GM23338 (cell line): Measurements from ENCODE around the gene IMPDH1. TPM values are rescaled to one million over a fixed set of nuclear protein-coding genes. Genes with fewer than 3 reads are reported as not detected.
A peak's percentile ranks its signal among the peaks of the same experiment; 100 is the strongest.

Source experiments
- ATAC-seq: fragments of 200-7000 bp; cut with Tn5 transposase; 3 replicates; pipeline ENCODE4 v1.9.1; 2020
- DNase-seq: peaks from one replicate; pipeline ENCODE4 v3.0.0-alpha.2; 2015; ENCODE audit warnings: low spot score
- H2AFZ ChIP-seq: fragments of 200-600 bp; sonication (generic); 2 replicates; pipeline ENCODE4 v1.8.0; 2016; ENCODE audit warnings: antibody characterized with exemption, mild to moderate bottlenecking, moderate library complexity
- H3F3A ChIP-seq: fragments of 200-600 bp; sonication (generic); replicated peaks from 2 replicates; pipeline ENCODE4 v1.8.0; 2017; ENCODE audit warnings: antibody characterized with exemption, mixed run types, low read depth
- H3K27ac ChIP-seq: fragments of 200-600 bp; sonication (generic); 2 replicates; pipeline ENCODE4 v1.6.1; 2016; ENCODE audit warnings: low read depth
- H3K27me3 ChIP-seq: fragments of 200-600 bp; sonication (generic); 2 replicates; pipeline ENCODE4 v1.8.0; 2016; ENCODE audit warnings: mild to moderate bottlenecking, mixed run types, moderate library complexity; ENCODE audit not compliant: insufficient read depth
- H3K36me3 ChIP-seq: fragments of 200-600 bp; sonication (generic); 2 replicates; pipeline ENCODE4 v1.8.0; 2016; ENCODE audit warnings: mild to moderate bottlenecking; ENCODE audit not compliant: insufficient read depth
- H3K4me1 ChIP-seq: fragments of 200-600 bp; sonication (generic); 2 replicates; pipeline ENCODE4 v1.8.0; 2016; ENCODE audit warnings: mild to moderate bottlenecking, moderate library complexity; ENCODE audit not compliant: insufficient read depth
- H3K4me2 ChIP-seq: fragments of 200-600 bp; sonication (generic); 2 replicates; pipeline ENCODE4 v1.7.1; 2017; ENCODE audit warnings: mixed run types
- H3K4me3 ChIP-seq: fragments of 200-600 bp; sonication (generic); 2 replicates; pipeline ENCODE4 v1.6.1; 2016; ENCODE audit warnings: mixed run types
- H3K79me2 ChIP-seq: fragments of 200-600 bp; sonication (generic); replicated peaks from 2 replicates; pipeline ENCODE4 v1.8.0; 2017; ENCODE audit warnings: mild to moderate bottlenecking; ENCODE audit not compliant: insufficient read depth
- H3K9me2 ChIP-seq: fragments of 200-600 bp; sonication (generic); 2 replicates; pipeline ENCODE4 v1.8.0; 2017; ENCODE audit not compliant: insufficient read depth
- H4K20me1 ChIP-seq: fragments of 200-600 bp; sonication (generic); replicated peaks from 2 replicates; pipeline ENCODE4 v1.8.0; 2017; ENCODE audit warnings: mild to moderate bottlenecking; ENCODE audit not compliant: insufficient read depth
- H3K27ac Mint-ChIP-seq: 2 replicates; pipeline ENCODE4 v1.8.0; 2020; ENCODE audit warnings: inconsistent platforms, mild to moderate bottlenecking, moderate library complexity, mixed read lengths
- H3K27me3 Mint-ChIP-seq: 3 replicates; pipeline ENCODE4 v1.8.0; 2022; ENCODE audit warnings: low read depth, mild to moderate bottlenecking, moderate library complexity, mixed read lengths, inconsistent platforms; ENCODE audit not compliant: insufficient read depth, poor library complexity
- H3K36me3 Mint-ChIP-seq: 3 replicates; pipeline ENCODE4 v1.8.0; 2021; ENCODE audit warnings: low read depth, mild to moderate bottlenecking, inconsistent platforms, moderate library complexity, mixed read lengths
- H3K4me1 Mint-ChIP-seq: 3 replicates; pipeline ENCODE4 v1.8.0; 2020; ENCODE audit warnings: mild to moderate bottlenecking, inconsistent platforms, mixed read lengths
- H3K4me3 Mint-ChIP-seq: 3 replicates; pipeline ENCODE4 v1.8.0; 2021; ENCODE audit warnings: moderate library complexity, mild to moderate bottlenecking, inconsistent platforms, mixed read lengths
- H3K9me3 Mint-ChIP-seq: 3 replicates; pipeline ENCODE4 v1.8.0; 2020; ENCODE audit warnings: moderate library complexity, mild to moderate bottlenecking, inconsistent platforms, mixed read lengths
- CREB1 ChIP-seq: fragments of 250-450 bp; sonication (Bioruptor Pico); IDR thresholded peaks from 2 replicates; pipeline ENCODE4 v1.5.0; 2020; ENCODE audit warnings: low read depth, mild to moderate bottlenecking, moderate library complexity
- EZH2 ChIP-seq: fragments of 200-600 bp; sonication (generic); IDR thresholded peaks from one replicate; pipeline ENCODE4 v1.8.0; 2017; ENCODE audit warnings: antibody characterized with exemption, mild to moderate bottlenecking, low read depth; ENCODE audit not compliant: unreplicated experiment
- JUNB ChIP-seq: IDR thresholded peaks from one replicate; pipeline ENCODE4 v1.6.1; 2016; ENCODE audit warnings: antibody characterized with exemption; ENCODE audit not compliant: unreplicated experiment
- NANOG ChIP-seq: IDR thresholded peaks from 2 replicates; pipeline ENCODE4 v1.6.1; 2016; ENCODE audit warnings: antibody characterized with exemption, borderline replicate concordance
- STAT1 ChIP-seq: IDR thresholded peaks from one replicate; pipeline ENCODE4 v1.6.1; 2016; ENCODE audit warnings: antibody characterized with exemption; ENCODE audit not compliant: unreplicated experiment
- polyA plus RNA-seq: library from polyadenylated mRNA; unstranded; fragments of >200 nt; fragmentation: Nextera tagmentation; extraction: Ambion mirVana; gene quantifications from 2 replicates; pipeline ENCODE4 v1.2.1, GENCODE V29; 2016
- total RNA-seq: library from RNA; depleted of rRNA; stranded (reverse); fragments of >200 nt; shearing (Covaris generic); gene quantifications from 2 replicates; pipeline ENCODE4 v1.2.3, GENCODE V29; 2014
- TF ChIP-seq, protein P1 (sequence below): IDR thresholded peaks from 2 replicates; pipeline ENCODE4 v1.6.1; 2016; ENCODE audit warnings: antibody characterized with exemption
- TF ChIP-seq, protein P2 (sequence below): fragments of 250-450 bp; sonication (Bioruptor Pico); IDR thresholded peaks from 2 replicates; pipeline ENCODE4 v1.5.0; 2020; ENCODE audit warnings: mild to moderate bottlenecking, moderate library complexity

The IMPDH1 gene
- total and polyA plus RNA-seq, 2 experiments from 2014 or later = 16.4 to 48.3 TPM

DNA sequence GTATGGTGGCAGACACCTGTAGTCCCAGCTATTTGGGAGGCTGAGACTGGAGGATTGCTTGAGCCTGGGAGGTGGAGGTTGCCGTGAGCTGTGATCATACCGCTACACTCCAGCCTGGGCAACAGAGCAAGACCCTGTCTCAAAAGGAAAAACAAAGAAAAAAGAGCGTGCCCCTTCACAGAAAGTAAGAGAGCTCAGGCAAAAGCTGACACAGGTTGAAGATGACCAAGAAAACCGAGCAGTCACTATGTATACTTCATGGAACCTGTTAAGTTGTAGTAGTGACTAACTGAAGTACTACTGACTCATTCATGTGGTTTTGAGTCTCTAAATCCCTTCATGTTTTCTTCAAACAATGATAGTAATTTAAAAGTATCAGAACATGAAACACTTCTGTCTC lies 47.1 kb downstream of the IMPDH1 start:
- Histone ChIP-seq H3K4me2 (no peak overlapping the region), H3K27me3 (peaks cover 100% of the 10 kb centered on the region), H3K36me3 (no peaks in the 10 kb centered on the region), H2AFZ (no peak overlapping the region), H3K4me1 (peaks cover 5% of the 10 kb centered on the region), H3K27ac (no peak overlapping the region), H4K20me1 (0 out of 2 replicates have a peak, but pooled peaks cover 4% of the 10 kb centered on the region), H3K9me2 (no peaks in the 10 kb centered on the region), H3K4me3 (no peak overlapping the region), H3K79me2 (no peaks in the 10 kb centered on the region), H3F3A (no peaks in the 10 kb centered on the region; the same call in none of the 2 replicates)
- no peak for TF ChIP-seq EZH2
- no peak for TF ChIP-seq STAT1
- TF ChIP-seq, protein P1, sequence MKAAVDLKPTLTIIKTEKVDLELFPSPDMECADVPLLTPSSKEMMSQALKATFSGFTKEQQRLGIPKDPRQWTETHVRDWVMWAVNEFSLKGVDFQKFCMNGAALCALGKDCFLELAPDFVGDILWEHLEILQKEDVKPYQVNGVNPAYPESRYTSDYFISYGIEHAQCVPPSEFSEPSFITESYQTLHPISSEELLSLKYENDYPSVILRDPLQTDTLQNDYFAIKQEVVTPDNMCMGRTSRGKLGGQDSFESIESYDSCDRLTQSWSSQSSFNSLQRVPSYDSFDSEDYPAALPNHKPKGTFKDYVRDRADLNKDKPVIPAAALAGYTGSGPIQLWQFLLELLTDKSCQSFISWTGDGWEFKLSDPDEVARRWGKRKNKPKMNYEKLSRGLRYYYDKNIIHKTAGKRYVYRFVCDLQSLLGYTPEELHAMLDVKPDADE = no peak
- TF ChIP-seq NANOG = no peak
- no peak for TF ChIP-seq CREB1 (CRISPR knock-in tag)
- TF ChIP-seq JUNB = no peak
- TF ChIP-seq, protein P2, sequence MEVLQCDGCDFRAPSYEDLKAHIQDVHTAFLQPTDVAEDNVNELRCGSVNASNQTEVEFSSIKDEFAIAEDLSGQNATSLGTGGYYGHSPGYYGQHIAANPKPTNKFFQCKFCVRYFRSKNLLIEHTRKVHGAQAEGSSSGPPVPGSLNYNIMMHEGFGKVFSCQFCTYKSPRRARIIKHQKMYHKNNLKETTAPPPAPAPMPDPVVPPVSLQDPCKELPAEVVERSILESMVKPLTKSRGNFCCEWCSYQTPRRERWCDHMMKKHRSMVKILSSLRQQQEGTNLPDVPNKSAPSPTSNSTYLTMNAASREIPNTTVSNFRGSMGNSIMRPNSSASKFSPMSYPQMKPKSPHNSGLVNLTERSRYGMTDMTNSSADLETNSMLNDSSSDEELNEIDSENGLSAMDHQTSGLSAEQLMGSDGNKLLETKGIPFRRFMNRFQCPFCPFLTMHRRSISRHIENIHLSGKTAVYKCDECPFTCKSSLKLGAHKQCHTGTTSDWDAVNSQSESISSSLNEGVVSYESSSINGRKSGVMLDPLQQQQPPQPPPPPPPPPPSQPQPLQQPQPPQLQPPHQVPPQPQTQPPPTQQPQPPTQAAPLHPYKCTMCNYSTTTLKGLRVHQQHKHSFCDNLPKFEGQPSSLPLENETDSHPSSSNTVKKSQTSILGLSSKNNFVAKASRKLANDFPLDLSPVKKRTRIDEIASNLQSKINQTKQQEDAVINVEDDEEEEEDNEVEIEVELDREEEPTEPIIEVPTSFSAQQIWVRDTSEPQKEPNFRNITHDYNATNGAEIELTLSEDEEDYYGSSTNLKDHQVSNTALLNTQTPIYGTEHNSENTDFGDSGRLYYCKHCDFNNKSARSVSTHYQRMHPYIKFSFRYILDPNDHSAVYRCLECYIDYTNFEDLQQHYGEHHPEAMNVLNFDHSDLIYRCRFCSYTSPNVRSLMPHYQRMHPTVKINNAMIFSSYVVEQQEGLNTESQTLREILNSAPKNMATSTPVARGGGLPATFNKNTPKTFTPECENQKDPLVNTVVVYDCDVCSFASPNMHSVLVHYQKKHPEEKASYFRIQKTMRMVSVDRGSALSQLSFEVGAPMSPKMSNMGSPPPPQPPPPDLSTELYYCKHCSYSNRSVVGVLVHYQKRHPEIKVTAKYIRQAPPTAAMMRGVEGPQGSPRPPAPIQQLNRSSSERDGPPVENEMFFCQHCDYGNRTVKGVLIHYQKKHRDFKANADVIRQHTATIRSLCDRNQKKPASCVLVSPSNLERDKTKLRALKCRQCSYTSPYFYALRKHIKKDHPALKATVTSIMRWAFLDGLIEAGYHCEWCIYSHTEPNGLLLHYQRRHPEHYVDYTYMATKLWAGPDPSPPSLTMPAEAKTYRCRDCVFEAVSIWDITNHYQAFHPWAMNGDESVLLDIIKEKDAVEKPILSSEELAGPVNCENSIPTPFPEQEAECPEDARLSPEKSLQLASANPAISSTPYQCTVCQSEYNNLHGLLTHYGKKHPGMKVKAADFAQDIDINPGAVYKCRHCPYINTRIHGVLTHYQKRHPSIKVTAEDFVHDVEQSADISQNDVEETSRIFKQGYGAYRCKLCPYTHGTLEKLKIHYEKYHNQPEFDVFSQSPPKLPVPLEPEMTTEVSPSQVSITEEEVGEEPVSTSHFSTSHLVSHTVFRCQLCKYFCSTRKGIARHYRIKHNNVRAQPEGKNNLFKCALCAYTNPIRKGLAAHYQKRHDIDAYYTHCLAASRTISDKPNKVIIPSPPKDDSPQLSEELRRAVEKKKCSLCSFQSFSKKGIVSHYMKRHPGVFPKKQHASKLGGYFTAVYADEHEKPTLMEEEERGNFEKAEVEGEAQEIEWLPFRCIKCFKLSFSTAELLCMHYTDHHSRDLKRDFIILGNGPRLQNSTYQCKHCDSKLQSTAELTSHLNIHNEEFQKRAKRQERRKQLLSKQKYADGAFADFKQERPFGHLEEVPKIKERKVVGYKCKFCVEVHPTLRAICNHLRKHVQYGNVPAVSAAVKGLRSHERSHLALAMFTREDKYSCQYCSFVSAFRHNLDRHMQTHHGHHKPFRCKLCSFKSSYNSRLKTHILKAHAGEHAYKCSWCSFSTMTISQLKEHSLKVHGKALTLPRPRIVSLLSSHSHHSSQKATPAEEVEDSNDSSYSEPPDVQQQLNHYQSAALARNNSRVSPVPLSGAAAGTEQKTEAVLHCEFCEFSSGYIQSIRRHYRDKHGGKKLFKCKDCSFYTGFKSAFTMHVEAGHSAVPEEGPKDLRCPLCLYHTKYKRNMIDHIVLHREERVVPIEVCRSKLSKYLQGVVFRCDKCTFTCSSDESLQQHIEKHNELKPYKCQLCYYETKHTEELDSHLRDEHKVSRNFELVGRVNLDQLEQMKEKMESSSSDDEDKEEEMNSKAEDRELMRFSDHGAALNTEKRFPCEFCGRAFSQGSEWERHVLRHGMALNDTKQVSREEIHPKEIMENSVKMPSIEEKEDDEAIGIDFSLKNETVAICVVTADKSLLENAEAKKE (CRISPR knock-in tag) = no peak
- Mint-ChIP-seq H3K36me3 (no peaks in the 10 kb centered on the region; the same call in 2 of the 3 replicates), H3K27me3 (peaks cover 62% of the 10 kb centered on the region), H3K4me3 (0 out of 3 replicates have a peak overlapping the region, but pooled peaks have one; percentile 23), H3K9me3 (no peaks in the 10 kb centered on the region; the same call in 2 of the 3 replicates), H3K27ac (no peak overlapping the region), H3K4me1 (peaks cover 17% of the 10 kb centered on the region; the same call in 2 of the 3 replicates)
- DNase-seq (no peak), ATAC-seq (no peak)
